Measurements from ENCODE around the gene TECTA. TPM values are rescaled to one million over a fixed set of nuclear protein-coding genes. Genes with fewer than 3 reads are reported as not detected.

TECTA gene
- total RNA-seq, 1 donor from 2014 or later, result 2.0 TPM

- TF ChIP-seq CTCF (IDR thresholded peaks at IDR 0.05; ENCODE audit: unreplicated experiment), result no peak
- Mint-ChIP-seq H3K4me1 (ENCODE audit: low read depth) (no peaks in the 10 kb centered on the region), H3K27ac (no peak overlapping the region), H3K36me3 (ENCODE audit: insufficient read depth) (peaks cover 3% of the 10 kb centered on the region), H3K9me3 (ENCODE audit: low read depth) (no peaks in the 10 kb centered on the region), H3K27me3 (no peaks in the 10 kb centered on the region), H3K4me3 (ENCODE audit: low read depth) (no peak overlapping the region)
- DNase-seq (ENCODE audit: low spot score, unreplicated experiment), result no peak
Observed at GRCh38 chr11:121129362-121130340, 28.6 kb downstream of the TECTA start.

- TF ChIP-seq CTCF (IDR thresholded peaks at IDR 0.05; ENCODE audit: unreplicated experiment), result no peak
- no peak overlapping the region for H3K27ac Mint-ChIP-seq
- peaks cover 3% of the 10 kb centered on the region for H3K36me3 Mint-ChIP-seq (ENCODE audit: insufficient read depth)
- no peak for DNase-seq (ENCODE audit: low spot score, unreplicated experiment)
- no peak overlapping the region for H3K4me3 Mint-ChIP-seq (ENCODE audit: low read depth)
- no peaks in the 10 kb centered on the region for H3K9me3 Mint-ChIP-seq (ENCODE audit: low read depth)
- no peaks in the 10 kb centered on the region for H3K4me1 Mint-ChIP-seq (ENCODE audit: low read depth)
- H3K27me3 Mint-ChIP-seq, result no peaks in the 10 kb centered on the region
Observed at GRCh38 chr11:121131656-121132055, 30.6 kb downstream of the TECTA start.

GRCh38 chr11:121132211-121132976 lies 31.4 kb downstream of the TECTA start:
- H3K27me3 Mint-ChIP-seq, result no peaks in the 10 kb centered on the region
- no peaks in the 10 kb centered on the region for H3K4me1 Mint-ChIP-seq (ENCODE audit: low read depth)
- no peak for DNase-seq (ENCODE audit: low spot score, unreplicated experiment)
- no peaks in the 10 kb centered on the region for H3K9me3 Mint-ChIP-seq (ENCODE audit: low read depth)
- H3K36me3 Mint-ChIP-seq (ENCODE audit: insufficient read depth), result peaks cover 3% of the 10 kb centered on the region
- TF ChIP-seq CTCF (IDR thresholded peaks at IDR 0.05; ENCODE audit: unreplicated experiment), result no peak
- no peak overlapping the region for H3K4me3 Mint-ChIP-seq (ENCODE audit: low read depth)
- H3K27ac Mint-ChIP-seq, result no peak overlapping the region

GRCh38 chr11:121134741-121135312 lies 33.8 kb downstream of the TECTA start:
- no peak overlapping the region for H3K27ac Mint-ChIP-seq

More at GRCh38 chr11:121134741-121135312, 33.8 kb downstream of the TECTA start:
- Mint-ChIP-seq H3K4me3 (ENCODE audit: low read depth) (no peak overlapping the region), H3K36me3 (ENCODE audit: insufficient read depth) (peaks cover 1% of the 10 kb centered on the region), H3K4me1 (ENCODE audit: low read depth) (no peaks in the 10 kb centered on the region), H3K27me3 (no peaks in the 10 kb centered on the region), H3K9me3 (ENCODE audit: low read depth) (no peaks in the 10 kb centered on the region)
- no peak for TF ChIP-seq CTCF (IDR thresholded peaks at IDR 0.05; ENCODE audit: unreplicated experiment)
- DNase-seq (ENCODE audit: low spot score, unreplicated experiment), result no peak

Measured in progenitor cell of endocrine pancreas (in vitro differentiated cells).